MG63 (cell line): ENCODE measurements around the gene HTR2A. TPM values are rescaled to one million over a fixed set of nuclear protein-coding genes. Genes with fewer than 3 reads are reported as not detected.
A peak's percentile ranks its signal among the peaks of the same experiment; 100 is the strongest.

ENCODE experiments used
- DNase-seq: peaks from one replicate; pipeline ENCODE4 v3.0.0-alpha.2; 2020
- H3K27me3 ChIP-seq: fragments of 250-450 bp; sonication (Bioruptor Pico); 2 replicates; pipeline ENCODE4 v1.5.1; 2020; ENCODE audit warnings: mild to moderate bottlenecking, moderate library complexity
- H3K36me3 ChIP-seq: fragments of 250-450 bp; sonication (Bioruptor Pico); 2 replicates; pipeline ENCODE4 v1.5.1; 2020; ENCODE audit warnings: mild to moderate bottlenecking, moderate library complexity
- H3K4me3 ChIP-seq: fragments of 250-450 bp; sonication (Bioruptor Pico); 2 replicates; pipeline ENCODE4 v1.5.1; 2020; ENCODE audit warnings: mild to moderate bottlenecking, moderate library complexity
- H3K9me3 ChIP-seq: fragments of 250-450 bp; sonication (Bioruptor Pico); 2 replicates; pipeline ENCODE4 v1.5.1; 2020; ENCODE audit warnings: mild to moderate bottlenecking, moderate library complexity
- total RNA-seq: library from RNA; depleted of rRNA; stranded (reverse); fragments of >200 nt; shearing (Covaris generic); gene quantifications from 2 replicates; pipeline ENCODE4 v1.2.3, GENCODE V29; 2014; ENCODE audit warnings: low replicate concordance

HTR2A gene
- total RNA-seq, 1 experiment from 2014 or later: not detected

DNA sequence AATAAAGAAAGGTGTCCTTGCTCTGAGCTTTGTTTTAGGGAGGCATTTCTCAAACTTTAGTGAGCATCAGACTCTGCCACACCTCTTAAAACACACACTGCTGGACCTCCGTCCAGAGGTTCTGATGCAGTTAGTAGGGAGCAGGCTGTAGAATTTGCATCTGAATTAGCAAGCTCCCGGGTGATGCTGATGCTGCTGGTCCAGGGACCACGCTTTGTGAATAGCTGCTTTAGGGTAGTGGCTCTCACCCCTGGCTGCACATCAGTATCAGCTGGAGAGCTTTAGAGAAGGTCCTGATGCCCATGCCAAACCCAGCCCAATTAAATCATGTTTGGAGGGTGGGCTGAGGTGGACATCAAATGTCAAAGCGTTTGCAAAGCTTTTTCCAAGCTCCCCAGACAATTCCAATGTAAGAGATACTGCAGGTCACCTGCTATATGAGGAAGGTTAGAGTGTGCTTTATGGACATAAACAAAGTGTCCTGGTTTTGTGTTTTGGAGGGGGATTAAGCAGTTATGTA is 3.6 kb downstream of the HTR2A start:
- Histone ChIP-seq H3K4me3 (peak overlapping the region; percentile 60; the same call in 1 of the 2 replicates), H3K36me3 (no peaks in the 10 kb centered on the region), H3K27me3 (no peaks in the 10 kb centered on the region), H3K9me3 (no peaks in the 10 kb centered on the region)
- no peak for DNase-seq

GRCh38 chr13:46885018-46885417 is 11.8 kb downstream of the HTR2A start:
- Histone ChIP-seq H3K9me3 (no peaks in the 10 kb centered on the region), H3K36me3 (no peaks in the 10 kb centered on the region), H3K27me3 (no peaks in the 10 kb centered on the region), H3K4me3 (no peak overlapping the region)
- DNase-seq: no peak

DNA sequence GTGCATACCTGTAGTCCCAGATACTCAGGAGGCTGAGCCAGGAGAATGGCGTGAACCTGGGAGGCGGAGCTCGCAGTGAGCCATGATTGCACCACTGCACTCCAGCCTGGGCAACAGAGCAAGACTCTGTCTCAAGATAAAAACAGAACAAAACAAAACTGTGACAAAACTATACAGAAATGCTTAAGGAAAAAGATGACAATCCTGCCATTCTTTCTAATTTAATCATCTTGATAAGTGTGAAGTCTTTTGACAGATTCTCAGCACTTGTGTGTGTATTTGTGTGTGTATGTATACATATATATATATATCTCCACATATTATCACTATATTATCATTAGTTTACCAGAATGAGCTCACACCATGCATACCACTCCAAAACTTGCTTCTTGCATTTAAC is 12.3 kb downstream of the HTR2A start:
- Histone ChIP-seq H3K4me3 (no peak overlapping the region), H3K9me3 (no peaks in the 10 kb centered on the region), H3K27me3 (no peaks in the 10 kb centered on the region), H3K36me3 (no peaks in the 10 kb centered on the region)
- no peak for DNase-seq

DNA sequence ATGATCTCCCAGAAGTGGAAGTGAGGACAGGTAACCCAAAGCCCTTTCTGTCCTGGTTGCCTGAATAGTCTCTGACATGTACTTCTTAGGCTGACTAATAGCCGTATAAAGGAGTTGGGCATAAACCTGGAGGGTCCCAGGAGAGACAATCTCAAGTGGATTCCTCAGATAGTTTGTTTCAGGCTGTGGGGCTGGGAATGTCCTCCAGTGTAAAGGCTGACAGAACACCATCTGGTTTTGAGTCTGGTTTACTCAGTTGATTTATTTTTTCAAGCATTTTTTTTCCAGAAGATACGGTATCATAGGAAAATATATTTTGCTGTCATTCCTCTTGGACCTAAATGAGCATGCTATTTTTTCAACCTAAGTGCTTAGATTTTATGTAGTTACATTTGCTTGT is 15.2 kb downstream of the HTR2A start:
- no peaks in the 10 kb centered on the region for H3K9me3 ChIP-seq
- H3K4me3 ChIP-seq: no peak overlapping the region
- no peaks in the 10 kb centered on the region for H3K36me3 ChIP-seq
- no peak for DNase-seq
- H3K27me3 ChIP-seq: peaks cover 3% of the 10 kb centered on the region; the same call in 1 of the 2 replicates

GRCh38 chr13:46874006-46874405 is 22.8 kb downstream of the HTR2A start:
- Histone ChIP-seq H3K9me3 (no peaks in the 10 kb centered on the region), H3K27me3 (peaks cover 15% of the 10 kb centered on the region), H3K36me3 (no peaks in the 10 kb centered on the region), H3K4me3 (no peak overlapping the region)
- DNase-seq: no peak

DNA sequence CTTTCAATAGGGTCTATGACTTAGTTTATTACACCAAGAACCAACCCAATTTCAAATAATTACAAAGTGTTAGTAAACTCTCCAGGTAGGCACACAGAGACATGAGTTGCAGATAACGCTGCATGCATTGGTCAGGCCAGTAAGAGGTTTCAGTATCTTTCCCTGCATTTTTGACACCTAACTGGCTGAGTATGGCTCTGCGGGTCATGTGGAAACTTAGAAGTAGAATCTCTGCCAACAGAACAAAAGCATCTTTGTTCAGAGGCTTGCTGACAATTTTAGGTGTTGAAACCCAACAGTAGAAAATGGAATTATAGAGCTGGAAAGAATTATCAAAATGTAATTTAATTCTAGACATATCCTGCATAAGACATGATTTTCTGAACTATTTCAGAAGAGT is 25.3 kb downstream of the HTR2A start:
- Histone ChIP-seq H3K36me3 (no peaks in the 10 kb centered on the region), H3K27me3 (peaks cover 15% of the 10 kb centered on the region), H3K4me3 (no peak overlapping the region), H3K9me3 (no peaks in the 10 kb centered on the region)
- DNase-seq: no peak

DNA sequence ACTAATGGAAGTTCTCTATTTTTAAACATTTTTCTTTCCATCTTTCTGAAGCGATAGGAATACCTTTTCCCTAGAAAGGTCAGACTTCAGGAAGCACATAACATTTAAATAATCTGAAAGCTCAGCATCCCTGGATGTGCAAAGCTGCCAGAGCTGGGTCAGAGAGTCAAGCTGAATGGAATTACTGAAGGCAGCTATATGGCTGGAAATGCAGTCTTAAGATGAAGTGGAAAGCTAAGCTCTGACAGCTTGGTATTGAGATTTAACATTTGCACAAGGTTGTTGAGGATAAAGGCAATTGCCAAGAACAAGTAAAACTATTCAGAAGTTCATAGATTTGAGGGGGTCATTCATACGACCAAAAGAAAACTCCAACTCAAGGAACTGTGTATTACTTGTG is 28.8 kb downstream of the HTR2A start:
- Histone ChIP-seq H3K27me3 (peaks cover 15% of the 10 kb centered on the region), H3K9me3 (no peaks in the 10 kb centered on the region), H3K36me3 (no peaks in the 10 kb centered on the region), H3K4me3 (no peak overlapping the region)
- no peak for DNase-seq

GRCh38 chr13:46866150-46866549 is 30.7 kb downstream of the HTR2A start:
- peak; percentile 31 for DNase-seq
- Histone ChIP-seq H3K4me3 (no peak overlapping the region), H3K36me3 (no peaks in the 10 kb centered on the region), H3K27me3 (peaks cover 9% of the 10 kb centered on the region), H3K9me3 (no peaks in the 10 kb centered on the region)

GRCh38 chr13:46864941-46865340 is 31.9 kb downstream of the HTR2A start:
- no peak for DNase-seq

DNA sequence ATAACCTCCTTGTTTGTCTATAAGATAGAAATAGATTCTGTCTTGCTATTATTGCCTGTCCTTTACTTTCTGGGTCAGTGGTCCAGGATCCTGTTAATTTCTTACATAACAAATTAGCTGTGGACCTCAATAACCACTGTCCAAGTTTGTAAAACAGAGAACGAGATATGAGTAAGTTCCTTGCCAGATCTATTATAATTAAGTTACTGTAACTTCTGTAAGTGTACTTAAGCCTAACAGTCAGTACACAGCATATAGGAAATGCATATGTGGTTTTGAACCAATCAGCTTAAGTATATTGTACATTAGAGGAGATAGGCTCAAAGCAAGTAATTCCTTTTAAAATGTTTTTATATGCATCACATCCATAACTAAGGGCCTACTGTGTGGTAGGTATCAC is 34.9 kb downstream of the HTR2A start:
- Histone ChIP-seq H3K9me3 (no peaks in the 10 kb centered on the region), H3K27me3 (no peaks in the 10 kb centered on the region), H3K36me3 (no peaks in the 10 kb centered on the region), H3K4me3 (no peak overlapping the region)
- no peak for DNase-seq

More at GRCh38 chr13:46864941-46865340, 31.9 kb downstream of the HTR2A start:
- H3K4me3 ChIP-seq: no peak overlapping the region
- H3K36me3 ChIP-seq: no peaks in the 10 kb centered on the region
- no peaks in the 10 kb centered on the region for H3K9me3 ChIP-seq
- H3K27me3 ChIP-seq: peaks cover 4% of the 10 kb centered on the region

DNA sequence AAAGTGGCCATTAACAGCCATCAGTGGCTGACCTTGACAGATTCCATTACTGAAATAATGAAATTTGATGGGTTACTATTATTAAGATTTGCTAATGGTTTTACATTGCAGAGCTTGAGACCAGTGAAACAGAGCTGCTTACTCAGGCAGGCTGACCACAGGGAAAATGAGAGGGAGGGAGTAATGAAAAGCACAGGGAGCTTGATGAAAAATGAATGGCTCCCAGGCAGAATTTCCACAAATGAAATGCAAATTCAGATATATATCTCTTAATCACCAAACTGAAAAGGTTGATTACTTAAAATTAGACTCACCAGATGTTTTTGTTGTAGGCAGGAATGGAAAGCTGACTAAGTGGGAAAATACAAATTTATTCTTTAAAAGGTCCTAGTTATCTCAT is 36.1 kb downstream of the HTR2A start:
- DNase-seq: no peak
- no peaks in the 10 kb centered on the region for H3K27me3 ChIP-seq

DNA sequence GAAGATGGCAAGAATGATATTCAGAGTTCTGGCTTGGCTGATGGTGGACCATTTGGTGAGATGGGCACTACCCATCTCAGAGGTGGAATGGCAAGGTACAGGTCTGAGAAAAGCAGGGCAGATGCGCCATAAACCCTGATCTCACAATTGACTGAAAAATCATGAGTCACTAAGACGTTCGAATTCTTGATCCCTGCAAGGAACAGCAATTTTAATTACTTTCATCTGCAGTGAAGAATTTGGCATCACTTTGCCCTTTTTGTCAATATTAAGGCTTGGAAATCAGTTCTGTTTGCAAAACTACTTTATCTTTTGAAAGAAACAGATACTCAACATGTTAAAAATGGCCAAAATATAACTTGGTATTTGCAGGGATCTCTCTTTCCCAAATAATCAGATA is 38.1 kb downstream of the HTR2A start:
- Histone ChIP-seq H3K4me3 (no peak overlapping the region), H3K9me3 (no peaks in the 10 kb centered on the region), H3K36me3 (no peaks in the 10 kb centered on the region), H3K27me3 (no peaks in the 10 kb centered on the region)
- DNase-seq: no peak

More for the DNA sequence above, 36.1 kb downstream of the HTR2A start:
- Histone ChIP-seq H3K4me3 (no peak overlapping the region), H3K36me3 (no peaks in the 10 kb centered on the region), H3K9me3 (no peaks in the 10 kb centered on the region)

DNA sequence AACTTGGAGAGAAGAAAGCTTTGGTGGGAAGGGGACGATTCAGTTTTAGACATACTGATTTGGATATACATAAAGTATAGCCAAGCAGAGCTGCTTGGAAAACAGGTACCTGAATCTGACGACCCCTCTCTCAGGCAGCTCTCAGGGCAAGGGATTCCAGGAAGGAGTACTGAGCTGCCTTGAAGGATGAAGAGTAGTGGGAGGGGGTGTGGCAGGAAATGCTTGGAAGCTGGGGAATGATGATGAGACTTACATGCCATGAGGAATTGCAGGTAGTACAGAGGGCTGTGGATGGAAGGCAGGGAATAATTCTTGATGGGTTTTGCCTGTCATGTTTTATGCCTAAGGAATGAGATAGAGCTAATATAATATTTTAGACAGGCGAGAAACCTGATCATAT is 38.7 kb downstream of the HTR2A start:
- DNase-seq: no peak
- no peaks in the 10 kb centered on the region for H3K9me3 ChIP-seq
- H3K4me3 ChIP-seq: no peak overlapping the region
- H3K27me3 ChIP-seq: no peaks in the 10 kb centered on the region
- H3K36me3 ChIP-seq: no peaks in the 10 kb centered on the region

GRCh38 chr13:46855664-46856063 is 41.2 kb downstream of the HTR2A start:
- H3K4me3 ChIP-seq: no peak overlapping the region
- H3K27me3 ChIP-seq: no peaks in the 10 kb centered on the region
- DNase-seq: no peak
- no peaks in the 10 kb centered on the region for H3K36me3 ChIP-seq
- H3K9me3 ChIP-seq: no peaks in the 10 kb centered on the region

DNA sequence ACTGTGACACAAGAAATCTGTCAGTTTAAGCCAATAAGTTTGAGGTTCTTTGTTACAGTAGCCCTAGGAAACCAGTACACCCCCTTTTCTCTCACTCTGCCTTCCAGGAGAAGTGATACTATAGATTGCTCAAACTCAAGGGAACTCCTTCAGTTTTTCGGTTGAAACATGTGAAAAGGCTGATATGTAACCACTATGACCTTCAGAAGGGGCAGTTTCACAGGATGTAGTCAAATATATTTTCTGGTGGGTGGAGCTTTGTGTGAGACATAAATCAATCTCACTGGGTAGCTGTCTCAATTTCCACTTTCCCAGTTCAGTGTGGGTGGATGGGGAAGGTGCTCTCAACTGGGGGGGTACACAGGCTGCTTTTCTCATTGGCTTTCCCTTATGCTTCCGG is 41.7 kb downstream of the HTR2A start:
- Histone ChIP-seq H3K4me3 (no peak overlapping the region), H3K9me3 (no peaks in the 10 kb centered on the region), H3K36me3 (no peaks in the 10 kb centered on the region), H3K27me3 (no peaks in the 10 kb centered on the region)
- no peak for DNase-seq

DNA sequence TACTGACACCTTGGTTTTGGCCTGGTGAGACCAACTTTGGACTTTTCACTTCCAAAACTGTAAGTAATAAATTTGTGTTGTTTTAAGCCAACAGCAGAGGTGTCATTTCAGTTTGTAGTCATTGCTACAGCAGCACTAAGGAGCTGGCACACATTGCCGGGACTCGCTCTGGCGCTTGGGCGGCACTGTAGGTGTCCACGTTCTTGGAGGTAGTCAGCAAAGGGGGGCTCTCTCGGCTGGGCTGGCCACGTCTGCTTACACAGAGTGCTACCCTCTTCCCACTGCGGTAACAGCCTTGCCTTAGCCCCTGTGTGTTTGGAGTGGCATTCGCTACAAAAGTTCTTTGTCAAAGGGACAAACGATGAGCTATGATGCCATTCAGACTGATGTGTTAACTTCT is 44.7 kb downstream of the HTR2A start:
- no peak for DNase-seq
- H3K9me3 ChIP-seq: no peaks in the 10 kb centered on the region
- no peaks in the 10 kb centered on the region for H3K27me3 ChIP-seq
- H3K4me3 ChIP-seq: no peak overlapping the region
- no peaks in the 10 kb centered on the region for H3K36me3 ChIP-seq

GRCh38 chr13:46850214-46850613 is 46.6 kb downstream of the HTR2A start:
- Histone ChIP-seq H3K36me3 (no peaks in the 10 kb centered on the region), H3K27me3 (no peaks in the 10 kb centered on the region), H3K4me3 (no peak overlapping the region), H3K9me3 (no peaks in the 10 kb centered on the region)
- DNase-seq: no peak

DNA sequence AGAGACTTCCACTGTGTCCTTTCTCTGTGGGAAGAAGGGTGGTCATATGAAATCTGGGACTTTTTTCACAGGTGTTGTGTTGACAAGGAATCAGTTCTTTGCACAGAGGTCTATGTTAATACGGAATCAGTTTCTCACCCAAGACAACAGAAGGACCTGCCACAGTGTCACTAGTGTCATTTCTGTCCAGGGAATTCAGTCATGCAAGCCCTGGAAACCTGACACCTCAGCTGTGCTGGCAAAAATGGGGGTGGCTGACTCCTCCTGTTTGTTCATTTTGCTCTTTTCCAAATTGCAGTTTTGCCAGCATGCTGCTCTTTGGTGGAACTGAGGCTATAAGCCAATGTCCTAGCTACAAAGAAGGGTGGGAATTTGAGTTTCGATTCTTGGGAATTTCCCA is 50.1 kb downstream of the HTR2A start:
- H3K27me3 ChIP-seq: no peaks in the 10 kb centered on the region
- no peaks in the 10 kb centered on the region for H3K36me3 ChIP-seq
- no peak overlapping the region for H3K4me3 ChIP-seq
- no peaks in the 10 kb centered on the region for H3K9me3 ChIP-seq
- no peak for DNase-seq

GRCh38 chr13:46845146-46845545 is 51.7 kb downstream of the HTR2A start:
- Histone ChIP-seq H3K27me3 (no peaks in the 10 kb centered on the region), H3K36me3 (no peaks in the 10 kb centered on the region), H3K9me3 (no peaks in the 10 kb centered on the region), H3K4me3 (no peak overlapping the region)
- DNase-seq: no peak
